GM18951 (cell line): ENCODE data around the gene ASIC4.

Source experiments
- POLR2A ChIP-seq: IDR thresholded peaks from 4 replicates; pipeline ENCODE4 v1.6.1; 2011; ENCODE audit warnings: mild to moderate bottlenecking; ENCODE audit not compliant: insufficient read length, insufficient read depth; ENCODE audit errors: extremely low read depth
- in situ Hi-C: fragments of 300-500 bp; cut with MboI; formaldehyde crosslinking; loops from one replicate; pipeline ENCODE4 v1.12.0; 2022; ENCODE audit warnings: low sequenced_read_pairs, mixed read lengths, inconsistent platforms; ENCODE audit not compliant: unreplicated experiment

Gene ASIC4

GRCh38 chr2:219514196-219514761 is at the start of gene ASIC4:
ASIC4 (plus strand) TSS chr2:219514482; CDS start chr2:219514725, 243 bp downstream.
- TF ChIP-seq POLR2A: no peak

DNA sequence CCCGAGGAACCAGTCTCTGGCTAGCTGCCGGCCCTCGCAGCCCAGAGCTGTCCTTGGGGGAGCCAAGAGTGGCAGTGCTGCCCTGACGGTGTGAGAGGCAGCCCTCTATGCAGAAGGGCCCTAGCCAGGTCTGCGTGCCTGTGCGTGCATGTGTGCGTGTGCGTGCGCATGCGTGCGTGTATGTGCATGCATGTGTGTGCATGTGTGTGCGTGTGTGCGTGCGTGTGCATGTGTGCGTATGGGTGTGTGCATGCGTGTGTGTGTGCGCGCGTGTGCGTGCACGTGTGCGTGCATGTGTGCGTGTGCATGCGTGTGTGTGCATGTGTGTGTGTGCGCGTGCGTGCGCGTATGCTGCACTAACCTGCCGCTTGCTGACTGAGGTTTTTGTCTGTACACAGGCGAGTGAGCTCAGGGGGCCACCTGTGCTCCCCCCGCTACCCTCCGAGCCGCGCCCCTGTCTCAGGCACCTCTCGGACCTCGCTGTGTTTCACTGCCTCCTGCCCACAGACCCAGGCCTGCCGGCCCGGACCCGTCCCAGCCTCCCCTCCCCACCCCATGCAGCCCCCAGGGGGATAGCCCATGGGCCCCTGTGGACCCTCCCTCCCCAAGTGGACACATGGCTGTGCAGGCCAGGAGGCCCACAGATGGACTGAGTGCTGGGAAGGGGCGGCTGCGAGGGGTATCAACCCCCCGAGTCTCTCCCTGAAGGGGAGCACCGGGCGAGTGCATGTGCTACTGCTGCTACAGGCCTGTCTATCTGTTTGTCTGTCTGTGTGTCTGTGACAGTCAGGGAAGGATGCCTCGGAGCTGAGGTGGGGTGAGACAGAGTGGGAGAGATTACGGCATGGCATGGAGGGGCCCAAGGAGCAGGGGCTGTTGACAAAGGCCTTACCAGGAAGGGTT is 48.4 kb upstream of the ASIC4 start:
- in situ Hi-C loops: no loop called here
- TF ChIP-seq POLR2A: no peak

More at GRCh38 chr2:219514196-219514761, at the start of gene ASIC4:
- in situ Hi-C loops: no loop called here

DNA sequence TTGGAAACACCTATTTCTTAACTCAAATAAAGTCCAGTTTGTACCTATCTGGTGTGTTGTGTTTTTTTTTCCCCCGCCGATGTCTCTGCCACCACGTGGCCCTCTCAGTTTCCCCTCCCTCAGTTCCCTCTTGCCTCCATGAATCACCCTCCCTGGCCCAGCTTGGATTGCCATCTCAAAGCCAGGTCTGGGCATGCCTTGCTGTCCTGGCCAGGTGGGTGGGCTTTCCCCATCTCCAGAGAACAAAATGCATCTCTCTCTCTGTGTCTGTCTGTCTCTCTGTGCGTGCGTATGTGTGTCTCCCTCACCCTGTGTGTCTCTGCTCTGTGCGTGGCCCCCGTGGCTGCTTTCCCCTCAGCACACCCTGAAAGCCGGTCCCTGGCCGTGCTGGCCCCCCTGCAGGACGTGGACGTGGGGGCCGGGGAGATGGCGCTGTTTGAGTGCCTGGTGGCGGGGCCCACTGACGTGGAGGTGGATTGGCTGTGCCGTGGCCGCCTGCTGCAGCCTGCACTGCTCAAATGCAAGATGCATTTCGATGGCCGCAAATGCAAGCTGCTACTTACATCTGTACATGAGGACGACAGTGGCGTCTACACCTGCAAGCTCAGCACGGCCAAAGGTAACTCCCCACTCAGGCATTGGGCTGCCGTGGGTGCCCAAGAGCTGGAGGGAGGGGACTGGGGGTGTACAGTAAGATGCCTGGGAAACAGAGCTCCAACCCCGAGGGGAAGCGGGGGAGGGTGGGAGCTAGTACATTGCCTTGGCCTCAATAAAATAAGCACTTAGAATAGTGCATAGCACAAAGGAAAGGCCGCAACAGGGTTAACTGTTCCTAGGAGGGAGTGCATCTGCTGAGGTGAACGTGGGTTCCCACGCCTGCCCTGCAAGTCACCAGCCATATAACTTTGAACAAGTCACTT is 47.2 kb upstream of the ASIC4 start:
- TF ChIP-seq POLR2A: no peak
- in situ Hi-C loops: no loop called here

GRCh38 chr2:219467736-219468075 is 46.6 kb upstream of the ASIC4 start:
- no peak for TF ChIP-seq POLR2A
- in situ Hi-C loops: no loop called here

DNA sequence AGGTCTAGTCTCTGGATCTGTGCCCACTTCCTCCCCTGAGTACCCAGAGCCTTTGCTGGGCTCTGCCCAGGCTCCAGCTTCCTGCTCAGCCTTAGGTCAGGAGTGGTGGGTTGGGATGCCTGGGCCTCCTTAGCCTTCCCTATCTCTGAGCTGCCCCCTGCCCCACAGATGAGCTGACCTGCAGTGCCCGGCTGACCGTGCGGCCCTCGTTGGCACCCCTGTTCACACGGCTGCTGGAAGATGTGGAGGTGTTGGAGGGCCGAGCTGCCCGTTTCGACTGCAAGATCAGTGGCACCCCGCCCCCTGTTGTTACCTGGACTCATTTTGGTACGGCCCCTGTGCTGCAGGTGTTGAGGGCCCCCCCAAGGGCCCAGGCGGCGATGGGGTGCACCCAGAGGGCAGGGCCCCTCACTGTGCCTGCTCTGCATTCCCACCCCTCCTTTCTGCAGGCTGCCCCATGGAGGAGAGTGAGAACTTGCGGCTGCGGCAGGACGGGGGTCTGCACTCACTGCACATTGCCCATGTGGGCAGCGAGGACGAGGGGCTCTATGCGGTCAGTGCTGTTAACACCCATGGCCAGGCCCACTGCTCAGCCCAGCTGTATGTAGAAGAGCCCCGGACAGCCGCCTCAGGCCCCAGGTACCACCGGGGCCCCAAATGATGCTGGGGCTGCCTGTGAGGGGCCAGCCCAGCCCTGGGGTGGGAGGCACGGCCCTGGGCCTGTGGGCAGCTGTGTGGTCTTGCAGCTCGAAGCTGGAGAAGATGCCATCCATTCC is 45.7 kb upstream of the ASIC4 start:
- TF ChIP-seq POLR2A: no peak
- in situ Hi-C loops: no loop called here

- no peak for TF ChIP-seq POLR2A
- in situ Hi-C loops: no loop called here
These were observed 45.0 kb upstream of the ASIC4 start for GRCh38 chr2:219469186-219469724.

- in situ Hi-C loops: no loop called here
- TF ChIP-seq POLR2A: no peak
These were observed 43.9 kb upstream of the ASIC4 start for GRCh38 chr2:219470429-219470828.

- no peak for TF ChIP-seq POLR2A
- in situ Hi-C loops: no loop called here
These were observed 42.6 kb upstream of the ASIC4 start for GRCh38 chr2:219471476-219472371.

GRCh38 chr2:219472629-219473187 is 41.6 kb upstream of the ASIC4 start:
- in situ Hi-C loops: no loop called here
- no peak for TF ChIP-seq POLR2A

DNA sequence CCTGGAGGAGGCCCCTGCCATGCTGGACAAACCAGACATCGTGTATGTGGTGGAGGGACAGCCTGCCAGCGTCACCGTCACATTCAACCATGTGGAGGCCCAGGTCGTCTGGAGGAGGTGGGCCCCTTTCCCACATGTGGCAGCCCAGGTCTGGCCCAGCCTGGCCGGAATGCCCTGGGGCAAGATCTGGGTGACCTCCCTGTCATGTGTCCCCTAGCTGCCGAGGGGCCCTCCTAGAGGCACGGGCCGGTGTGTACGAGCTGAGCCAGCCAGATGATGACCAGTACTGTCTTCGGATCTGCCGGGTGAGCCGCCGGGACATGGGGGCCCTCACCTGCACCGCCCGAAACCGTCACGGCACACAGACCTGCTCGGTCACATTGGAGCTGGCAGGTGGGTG is 40.8 kb upstream of the ASIC4 start:
- in situ Hi-C loops: no loop called here
- TF ChIP-seq POLR2A: no peak

DNA sequence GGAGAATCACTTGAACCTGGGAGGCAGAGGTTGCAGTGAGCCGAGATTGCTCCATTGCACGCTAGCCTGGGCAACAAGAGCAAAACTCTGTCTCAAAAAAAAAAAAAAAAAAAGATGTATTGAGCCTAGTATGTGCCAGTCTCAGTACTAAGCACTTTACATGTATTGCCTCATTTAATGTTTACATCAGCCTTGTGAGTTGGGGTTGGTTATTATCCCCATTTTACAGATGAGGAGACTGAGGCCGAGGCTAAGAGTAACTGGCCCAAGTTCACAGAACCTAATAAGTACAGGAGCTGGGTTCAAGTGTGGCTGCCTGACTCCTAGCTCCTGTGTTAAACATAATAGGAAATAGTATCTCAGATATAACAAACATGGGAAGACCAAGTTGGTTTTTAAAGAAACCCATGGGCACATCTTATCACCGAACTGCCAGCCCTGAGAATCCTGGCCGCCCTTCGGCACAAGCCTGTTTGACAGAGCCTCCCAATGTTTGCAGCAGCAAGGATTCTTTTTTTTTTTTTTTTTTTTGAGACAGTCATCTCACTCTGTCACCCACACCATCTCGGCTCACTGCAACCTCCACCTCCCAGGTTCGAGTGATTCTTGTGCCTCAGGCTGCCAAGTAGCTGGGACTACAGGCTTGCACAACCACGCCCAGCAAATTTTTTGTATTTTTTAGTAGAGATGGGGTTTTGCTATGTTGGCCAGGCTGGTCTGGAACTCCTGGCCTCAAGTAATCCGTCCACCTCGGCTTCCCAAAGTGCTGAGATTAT is 39.8 kb upstream of the ASIC4 start:
- in situ Hi-C loops: no loop called here
- no peak for TF ChIP-seq POLR2A

DNA sequence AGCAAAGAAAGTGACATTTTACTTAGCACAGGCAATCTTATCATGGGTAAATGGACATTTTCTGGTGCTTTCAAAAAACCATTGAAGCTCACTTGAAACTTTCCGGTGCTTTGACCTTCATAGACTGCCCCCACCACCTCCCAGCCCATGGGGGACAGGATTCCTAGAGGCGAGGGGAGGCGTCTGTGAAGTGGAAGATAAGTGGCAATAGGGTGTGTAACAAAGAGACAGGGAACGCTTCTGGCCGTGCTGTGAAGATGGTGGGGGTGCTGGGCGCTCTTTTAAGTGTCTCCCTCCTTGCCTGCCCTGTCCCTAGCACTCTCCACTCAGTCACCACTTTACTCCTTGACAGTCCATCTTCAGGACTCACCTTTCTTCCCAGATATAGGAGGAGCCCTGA is 39.0 kb upstream of the ASIC4 start:
- in situ Hi-C loops: no loop called here
- TF ChIP-seq POLR2A: no peak
